ENCODE measurements around the gene TMEFF2.

Gene TMEFF2

GRCh38 chr2:191945623-191946022, 249.1 kb downstream of the TMEFF2 start:
- no peak for DNase-seq (ENCODE audit: extremely low read depth, low read depth)
- no peak for TF ChIP-seq CTCF (IDR thresholded peaks at IDR 0.05; ENCODE audit: low read depth, low read length)

GRCh38 chr2:191942739-191943103, 252.0 kb downstream of the TMEFF2 start:
- no peak for TF ChIP-seq CTCF (IDR thresholded peaks at IDR 0.05; ENCODE audit: low read depth, low read length)
- no peak for DNase-seq (ENCODE audit: extremely low read depth, low read depth)

GRCh38 chr2:191942090-191942738, 252.5 kb downstream of the TMEFF2 start:
- TF ChIP-seq CTCF (IDR thresholded peaks at IDR 0.05; ENCODE audit: low read depth, low read length), result no peak
- no peak for DNase-seq (ENCODE audit: extremely low read depth, low read depth)

- DNase-seq (ENCODE audit: extremely low read depth, low read depth), result no peak
- no peak for TF ChIP-seq CTCF (IDR thresholded peaks at IDR 0.05; ENCODE audit: low read depth, low read length)
These were observed 253.3 kb downstream of the TMEFF2 start for GRCh38 chr2:191941376-191941929.

GRCh38 chr2:191938779-191939178, 256.0 kb downstream of the TMEFF2 start:
- DNase-seq (ENCODE audit: extremely low read depth, low read depth), result no peak
- no peak for TF ChIP-seq CTCF (IDR thresholded peaks at IDR 0.05; ENCODE audit: low read depth, low read length)

GRCh38 chr2:191936882-191937405, 257.8 kb downstream of the TMEFF2 start:
- no peak for DNase-seq (ENCODE audit: extremely low read depth, low read depth)
- TF ChIP-seq CTCF (IDR thresholded peaks at IDR 0.05; ENCODE audit: low read depth, low read length), result no peak

- DNase-seq (ENCODE audit: extremely low read depth, low read depth), result no peak
- no peak for TF ChIP-seq CTCF (IDR thresholded peaks at IDR 0.05; ENCODE audit: low read depth, low read length)
These were observed 259.5 kb downstream of the TMEFF2 start for GRCh38 chr2:191935247-191935646.
